Body of pancreas (tissue), 4 donors: Measurements from ENCODE around the gene PARP11. TPM values are rescaled to one million over a fixed set of nuclear protein-coding genes. Genes with fewer than 3 reads are reported as not detected.

Experiments
- ATAC-seq: fragments of 150-250 bp; one replicate; pipeline ENCODE4 v1.9.1; 2016
- DNase-seq, 4 donors: peaks; one replicate each; pipeline ENCODE4 v3.0.0-alpha.2; 2019
- H3K27ac ChIP-seq, 4 donors: fragments of 200-600 bp; sonication (generic); 1 replicate in 3 of 4; 2 replicates in 1 of 4; pipeline versions ENCODE4 v1.5.1 to v1.6.1; 2016 to 2019; ENCODE audit warnings: mild to moderate bottlenecking in 1 of 4, mixed read lengths in 1 of 4, moderate library complexity in 1 of 4
- H3K27me3 ChIP-seq, 2 donors: fragments of 200-600 bp; sonication (generic); one replicate each; pipeline ENCODE4 v1.6.0; 2016; ENCODE audit warnings: mild to moderate bottlenecking in 1 of 2
- H3K36me3 ChIP-seq, 2 donors: fragments of 200-600 bp; sonication (generic); replicated peaks in 1 of 2; 2 replicates each; pipeline ENCODE4 v1.5.1; 2016; ENCODE audit warnings: low read depth in 2 of 2; ENCODE audit not compliant: insufficient read depth in 1 of 2
- H3K4me1 ChIP-seq: fragments of 200-600 bp; sonication (generic); one replicate; pipeline ENCODE4 v1.6.0; 2016
- H3K4me3 ChIP-seq, 2 donors: fragments of 200-600 bp; sonication (generic); 1 replicate in 1 of 2; 2 replicates in 1 of 2; pipeline ENCODE4 v1.5.1; 2016 to 2019
- H3K9me3 ChIP-seq, 3 donors: fragments of 200-600 bp; sonication (generic); 1 replicate in 2 of 3; 2 replicates in 1 of 3; pipeline ENCODE4 v1.5.1; 2016
- POLR2A ChIP-seq, 3 donors: fragments of 450-650 bp; IDR thresholded peaks; one replicate each; pipeline ENCODE4 v1.6.1; 2016; ENCODE audit warnings: antibody characterized with exemption in 3 of 3, mild to moderate bottlenecking in 2 of 3
- WGBS, 2 donors: methylation state at CpG; one replicate each; pipeline ENCODE4 v1.1.5; 2017; 5-methylcytosine and 5-hydroxymethylcytosine counted together
- intact Hi-C: fragments of 100-400 bp; cut with DNase I; formaldehyde crosslinking; loops from one replicate; pipeline ENCODE4 v1.15.1; 2023
- total RNA-seq, 2 donors: library from RNA; depleted of rRNA; stranded (reverse); fragments of >200 nt; gene quantifications; one replicate each; pipeline ENCODE4 v1.1.0, GENCODE V29; 2016
- TF ChIP-seq, protein P1 (sequence below), 7 experiments: fragments of 450-650 bp in 4 of 7; fragments of 200-600 bp in 3 of 7; sonication (generic) in 3 of 7; IDR thresholded peaks; one replicate each; pipeline ENCODE4 v1.5.1; 2016 to 2019; ENCODE audit warnings: antibody characterized with exemption in 7 of 7

The PARP11 gene
- total RNA-seq, 2 donors from 2014 or later: 2.3 to 3.3 TPM

DNA sequence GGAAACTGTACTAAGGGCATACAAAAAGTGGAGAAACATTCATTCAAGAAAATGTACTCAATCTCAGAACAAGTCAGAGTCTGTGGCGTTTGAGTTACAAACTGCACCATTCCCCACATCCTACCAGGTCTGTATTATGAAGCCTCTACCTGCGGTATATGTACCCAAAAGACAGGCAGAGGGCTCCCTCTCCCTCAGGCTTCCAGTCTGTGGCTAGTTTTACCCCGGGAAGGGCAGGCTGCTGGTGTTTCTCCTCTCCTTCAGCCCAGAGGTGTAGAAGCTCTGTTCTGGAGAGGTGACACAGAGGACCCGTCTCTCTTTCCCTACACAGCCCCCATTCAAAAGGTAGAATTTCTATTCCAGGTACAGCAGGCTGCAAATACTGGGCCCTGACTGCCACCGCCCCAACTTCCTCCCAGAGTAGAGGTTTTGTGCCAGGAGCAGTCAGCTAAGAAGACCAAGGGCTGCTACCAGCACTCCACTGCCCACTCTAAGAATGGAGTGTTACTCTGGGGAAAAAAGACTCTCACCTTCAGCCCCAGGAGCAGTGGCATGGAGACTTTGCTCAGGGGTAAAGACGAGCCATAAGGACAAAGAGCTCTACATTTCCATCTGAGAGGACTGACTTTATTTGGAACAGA is 39.4 kb downstream of the PARP11 start:
- Histone ChIP-seq H3K27ac (no peak overlapping the region), H3K36me3 (no peaks in the 10 kb centered on the region), H3K4me1 (peaks cover 8% of the 10 kb centered on the region), H3K9me3 (no peaks in the 10 kb centered on the region), H3K27me3 (no peaks in the 10 kb centered on the region), H3K4me3 (no peak overlapping the region)
- intact Hi-C loops: no loop called here
- DNase-seq: no peak
- 88 to 98% methylated on average over 6 of the region's 6 CpGs for WGBS, 2 donors
- TF ChIP-seq POLR2A (IDR thresholded peaks at IDR 0.05): no peak
- TF ChIP-seq, protein P1, sequence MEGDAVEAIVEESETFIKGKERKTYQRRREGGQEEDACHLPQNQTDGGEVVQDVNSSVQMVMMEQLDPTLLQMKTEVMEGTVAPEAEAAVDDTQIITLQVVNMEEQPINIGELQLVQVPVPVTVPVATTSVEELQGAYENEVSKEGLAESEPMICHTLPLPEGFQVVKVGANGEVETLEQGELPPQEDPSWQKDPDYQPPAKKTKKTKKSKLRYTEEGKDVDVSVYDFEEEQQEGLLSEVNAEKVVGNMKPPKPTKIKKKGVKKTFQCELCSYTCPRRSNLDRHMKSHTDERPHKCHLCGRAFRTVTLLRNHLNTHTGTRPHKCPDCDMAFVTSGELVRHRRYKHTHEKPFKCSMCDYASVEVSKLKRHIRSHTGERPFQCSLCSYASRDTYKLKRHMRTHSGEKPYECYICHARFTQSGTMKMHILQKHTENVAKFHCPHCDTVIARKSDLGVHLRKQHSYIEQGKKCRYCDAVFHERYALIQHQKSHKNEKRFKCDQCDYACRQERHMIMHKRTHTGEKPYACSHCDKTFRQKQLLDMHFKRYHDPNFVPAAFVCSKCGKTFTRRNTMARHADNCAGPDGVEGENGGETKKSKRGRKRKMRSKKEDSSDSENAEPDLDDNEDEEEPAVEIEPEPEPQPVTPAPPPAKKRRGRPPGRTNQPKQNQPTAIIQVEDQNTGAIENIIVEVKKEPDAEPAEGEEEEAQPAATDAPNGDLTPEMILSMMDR (IDR thresholded peaks at IDR 0.05): no peak
- ATAC-seq: no peak

- ATAC-seq (no peak), DNase-seq (no peak)
- Histone ChIP-seq H3K27me3 (no peaks in the 10 kb centered on the region), H3K4me1 (peaks cover 8% of the 10 kb centered on the region), H3K36me3 (no peaks in the 10 kb centered on the region), H3K9me3 (no peaks in the 10 kb centered on the region), H3K4me3 (no peak overlapping the region), H3K27ac (no peak overlapping the region)
- TF ChIP-seq POLR2A (IDR thresholded peaks at IDR 0.05): no peak
- TF ChIP-seq, protein P1 (IDR thresholded peaks at IDR 0.05): no peak
- 35 to 52% methylated on average over 3 of the region's 3 CpGs for WGBS, 2 donors
- intact Hi-C loops: no loop called here
Measured at GRCh38 chr12:3832738-3833137, 40.5 kb downstream of the PARP11 start.

- WGBS, 2 donors: 59 to 71% methylated on average over 3 of the region's 3 CpGs
Measured at GRCh38 chr12:3828888-3829287, 44.3 kb downstream of the PARP11 start.

DNA sequence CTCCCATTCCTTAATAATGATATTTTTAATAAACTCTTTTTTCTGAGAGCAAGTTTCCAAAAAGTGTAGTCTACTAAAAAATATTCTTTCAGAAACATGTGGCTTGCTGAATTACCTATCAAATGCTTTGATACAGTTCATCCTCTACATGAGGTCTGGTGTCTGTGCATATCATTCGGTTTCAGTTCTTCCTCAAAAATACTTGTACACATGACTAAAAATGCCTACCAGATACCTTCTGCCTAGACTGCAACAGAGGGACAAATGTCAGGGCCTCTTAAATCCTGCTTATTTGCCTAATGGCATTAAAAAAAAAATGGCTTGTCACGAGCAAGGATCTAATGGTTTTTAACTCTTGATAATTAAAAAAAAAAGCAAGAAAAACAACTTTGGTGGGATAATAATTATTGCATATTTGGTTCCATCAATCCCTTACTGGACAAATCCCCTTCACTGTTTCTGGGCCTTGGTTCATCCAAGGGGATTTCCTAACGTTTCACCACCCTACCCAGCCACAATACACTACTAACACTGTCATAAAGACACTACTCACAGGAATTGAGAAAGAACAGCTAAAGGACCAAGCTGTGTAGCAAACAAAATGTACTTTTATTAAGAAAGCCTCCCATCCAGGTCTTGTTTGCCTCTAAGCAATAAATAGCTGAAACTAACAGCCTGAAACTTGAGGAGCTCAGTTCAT is 45.7 kb downstream of the PARP11 start:
- TF ChIP-seq, protein P1 (IDR thresholded peaks at IDR 0.05): no peak
- no peak for TF ChIP-seq POLR2A (IDR thresholded peaks at IDR 0.05)
- no peaks in the 10 kb centered on the region for H3K9me3 ChIP-seq

More at GRCh38 chr12:3828888-3829287, 44.3 kb downstream of the PARP11 start:
- Histone ChIP-seq H3K4me1 (peaks cover 8% of the 10 kb centered on the region), H3K27me3 (no peaks in the 10 kb centered on the region), H3K36me3 (no peaks in the 10 kb centered on the region), H3K4me3 (no peak overlapping the region), H3K9me3 (no peaks in the 10 kb centered on the region), H3K27ac (no peak overlapping the region)
- intact Hi-C loops: no loop called here
- TF ChIP-seq, protein P1 (IDR thresholded peaks at IDR 0.05): no peak
- TF ChIP-seq POLR2A (IDR thresholded peaks at IDR 0.05): no peak
- DNase-seq: no peak
- ATAC-seq: no peak

More for the DNA sequence above, 45.7 kb downstream of the PARP11 start:
- 86 to 94% methylated on average over 3 of the region's 3 CpGs for WGBS, 2 donors
- Histone ChIP-seq H3K4me1 (peaks cover 1% of the 10 kb centered on the region), H3K36me3 (no peaks in the 10 kb centered on the region), H3K4me3 (no peak overlapping the region), H3K27me3 (no peaks in the 10 kb centered on the region), H3K27ac (no peak overlapping the region)
- no peak for ATAC-seq
- DNase-seq: no peak
- intact Hi-C loops: no loop called here
